Thoracic aorta (tissue), 2 donors: Measurements from ENCODE around the gene METAP1D. TPM values are rescaled to one million over a fixed set of nuclear protein-coding genes. Genes with fewer than 3 reads are reported as not detected.

Experiments
- ATAC-seq: fragments of 150-250 bp; one replicate; pipeline ENCODE4 v1.8.0; 2017; ENCODE audit warnings: low read depth; ENCODE audit not compliant: insufficient number of reproducible peaks, low FRiP score
- DNase-seq: peaks from one replicate; pipeline ENCODE4 v3.0.0-alpha.2; 2020; ENCODE audit warnings: low spot score
- H3K27ac ChIP-seq, 2 donors: fragments of 200-600 bp; sonication (generic); 1 replicate in 1 of 2; 2 replicates in 1 of 2; pipeline ENCODE4 v1.5.1; 2016; ENCODE audit warnings: mild to moderate bottlenecking in 2 of 2, moderate library complexity in 2 of 2
- H3K27me3 ChIP-seq: fragments of 200-600 bp; sonication (generic); replicated peaks from 2 replicates; pipeline ENCODE4 v1.6.0; 2016; ENCODE audit warnings: mild to moderate bottlenecking; ENCODE audit not compliant: insufficient read depth
- H3K36me3 ChIP-seq: fragments of 200-600 bp; sonication (generic); one replicate; pipeline ENCODE4 v1.5.1; 2016
- H3K4me1 ChIP-seq, 2 donors: fragments of 200-600 bp; sonication (generic); 1 replicate in 1 of 2; 2 replicates in 1 of 2; pipeline versions ENCODE4 v1.5.1 to v1.6.0; 2016; ENCODE audit warnings: low read depth in 2 of 2, mild to moderate bottlenecking in 1 of 2; ENCODE audit not compliant: control insufficient read depth in 1 of 2
- H3K4me3 ChIP-seq: fragments of 200-600 bp; sonication (generic); 2 replicates; pipeline ENCODE4 v1.5.1; 2016; ENCODE audit warnings: mild to moderate bottlenecking
- H3K9me3 ChIP-seq: fragments of 200-600 bp; sonication (generic); 2 replicates; pipeline ENCODE4 v1.5.1; 2016
- CTCF ChIP-seq: fragments of 200-600 bp; sonication (generic); IDR thresholded peaks from one replicate; pipeline ENCODE4 v1.5.1; 2019; ENCODE audit warnings: antibody characterized with exemption
- total RNA-seq, 2 donors: library from RNA; depleted of rRNA; stranded (reverse); fragments of >200 nt; gene quantifications; one replicate each; pipeline versions ENCODE4 v1.1.0 to v1.2.3, GENCODE V29; 2016

Gene METAP1D
- total RNA-seq, 2 donors from 2014 or later: 3.2 to 10.8 TPM

DNA sequence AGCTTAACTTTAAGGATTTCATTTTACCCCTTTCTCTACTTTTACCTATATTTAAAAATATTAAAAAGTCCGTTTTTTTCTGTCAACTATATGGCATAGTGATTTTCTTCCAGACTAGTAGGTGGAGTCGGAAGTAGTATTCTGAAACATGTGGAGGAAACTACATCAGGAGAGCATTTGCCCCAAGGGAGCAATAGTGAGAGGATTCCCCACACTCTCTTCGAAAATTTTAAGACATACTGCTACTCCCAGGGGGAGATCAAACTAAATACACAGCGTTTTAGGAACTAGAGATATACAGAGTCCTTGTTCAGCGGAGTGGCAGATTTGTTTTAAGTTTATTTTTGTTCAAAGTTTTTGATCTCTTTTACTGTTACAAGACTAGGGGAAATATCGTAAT, 40.6 kb downstream of the METAP1D start:
- Histone ChIP-seq H3K9me3 (no peaks in the 10 kb centered on the region), H3K4me3 (no peak overlapping the region), H3K4me1 (no peaks in the 10 kb centered on the region), H3K27me3 (no peaks in the 10 kb centered on the region), H3K36me3 (no peaks in the 10 kb centered on the region), H3K27ac (no peak overlapping the region)
- no peak for TF ChIP-seq CTCF
- DNase-seq (no peak), ATAC-seq (no peak)

DNA sequence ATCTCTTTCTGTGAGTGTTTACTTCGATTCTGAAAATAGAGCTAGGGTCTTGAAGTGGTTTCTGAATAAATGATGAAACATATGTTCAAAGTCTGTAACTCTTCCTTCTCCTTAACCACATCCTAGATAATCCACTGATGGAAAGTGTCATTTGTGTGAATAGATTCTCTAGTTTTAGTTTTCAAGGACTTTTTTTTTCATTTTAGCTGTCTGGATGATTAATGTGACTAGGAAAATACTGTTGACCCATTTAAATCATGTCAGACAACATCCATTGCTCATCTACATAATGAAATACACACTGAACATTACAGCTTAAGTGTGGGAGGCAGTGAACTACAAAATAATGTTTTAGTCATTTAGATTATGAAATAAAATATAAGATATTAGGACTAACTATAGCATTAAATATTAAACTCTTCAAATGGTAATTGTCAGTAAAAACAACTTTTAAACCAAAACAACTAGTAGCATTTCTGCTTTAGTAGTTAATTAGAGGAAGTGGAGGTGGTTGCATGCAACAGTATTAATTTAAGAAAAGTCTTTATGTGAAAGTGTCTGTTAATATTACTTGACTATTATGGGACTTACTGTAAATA, 46.4 kb downstream of the METAP1D start:
- TF ChIP-seq CTCF: no peak
- Histone ChIP-seq H3K36me3 (no peaks in the 10 kb centered on the region), H3K4me3 (no peak overlapping the region), H3K4me1 (no peaks in the 10 kb centered on the region), H3K27me3 (no peaks in the 10 kb centered on the region), H3K27ac (no peak overlapping the region), H3K9me3 (no peaks in the 10 kb centered on the region)
- ATAC-seq (no peak), DNase-seq (no peak)

- H3K27me3 ChIP-seq: no peaks in the 10 kb centered on the region
- no peak overlapping the region for H3K4me3 ChIP-seq
- TF ChIP-seq CTCF: no peak
- no peak overlapping the region for H3K27ac ChIP-seq
- H3K9me3 ChIP-seq: no peaks in the 10 kb centered on the region
- no peaks in the 10 kb centered on the region for H3K36me3 ChIP-seq
- ATAC-seq: no peak
- DNase-seq: no peak
- H3K4me1 ChIP-seq: no peaks in the 10 kb centered on the region
These were observed 47.3 kb downstream of the METAP1D start for GRCh38 chr2:172046866-172047565.

GRCh38 chr2:172047566-172048507, 48.1 kb downstream of the METAP1D start:
- no peak for DNase-seq
- Histone ChIP-seq H3K4me3 (no peak overlapping the region), H3K4me1 (no peaks in the 10 kb centered on the region), H3K27ac (no peak overlapping the region), H3K36me3 (no peaks in the 10 kb centered on the region), H3K27me3 (no peaks in the 10 kb centered on the region), H3K9me3 (no peaks in the 10 kb centered on the region)
- no peak for TF ChIP-seq CTCF
- ATAC-seq: no peak
